ENCODE results near the gene TUBB1.

The TUBB1 gene
- long read RNA-seq, result 0 reads

DNA sequence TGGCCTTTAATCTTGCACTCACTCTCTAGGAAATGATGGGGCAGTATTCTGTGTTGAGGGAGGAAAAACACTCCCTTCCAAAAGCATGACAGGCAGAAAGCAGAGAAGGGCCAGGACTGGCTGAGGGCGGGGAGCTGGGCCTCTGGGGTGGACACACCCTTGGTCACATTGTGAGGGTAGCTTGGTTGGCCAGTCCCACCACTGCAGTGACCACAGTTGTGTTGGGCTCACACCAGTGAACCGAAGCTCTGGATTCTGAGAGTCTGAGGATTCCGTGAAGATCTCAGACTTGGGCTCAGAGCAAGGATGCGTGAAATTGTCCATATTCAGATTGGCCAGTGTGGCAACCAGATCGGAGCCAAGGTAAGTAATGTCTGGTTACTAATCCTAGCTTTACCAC, at the start of gene TUBB1:
TUBB1 (plus strand) TSS at position 213 of the 400 bp plus-strand sequence; CDS start at position 307, 94 bp downstream.
- TF ChIP-seq SPI1 (IDR thresholded peaks at IDR 0.05; ENCODE audit: borderline replicate concordance, low read depth), result no peak
- no peak for TF ChIP-seq POLR2AphosphoS5 (IDR thresholded peaks at IDR 0.05; ENCODE audit: low read depth)
- TF ChIP-seq GABPA (IDR thresholded peaks at IDR 0.05; ENCODE audit: low read depth), result no peak
- TF ChIP-seq, protein P1, sequence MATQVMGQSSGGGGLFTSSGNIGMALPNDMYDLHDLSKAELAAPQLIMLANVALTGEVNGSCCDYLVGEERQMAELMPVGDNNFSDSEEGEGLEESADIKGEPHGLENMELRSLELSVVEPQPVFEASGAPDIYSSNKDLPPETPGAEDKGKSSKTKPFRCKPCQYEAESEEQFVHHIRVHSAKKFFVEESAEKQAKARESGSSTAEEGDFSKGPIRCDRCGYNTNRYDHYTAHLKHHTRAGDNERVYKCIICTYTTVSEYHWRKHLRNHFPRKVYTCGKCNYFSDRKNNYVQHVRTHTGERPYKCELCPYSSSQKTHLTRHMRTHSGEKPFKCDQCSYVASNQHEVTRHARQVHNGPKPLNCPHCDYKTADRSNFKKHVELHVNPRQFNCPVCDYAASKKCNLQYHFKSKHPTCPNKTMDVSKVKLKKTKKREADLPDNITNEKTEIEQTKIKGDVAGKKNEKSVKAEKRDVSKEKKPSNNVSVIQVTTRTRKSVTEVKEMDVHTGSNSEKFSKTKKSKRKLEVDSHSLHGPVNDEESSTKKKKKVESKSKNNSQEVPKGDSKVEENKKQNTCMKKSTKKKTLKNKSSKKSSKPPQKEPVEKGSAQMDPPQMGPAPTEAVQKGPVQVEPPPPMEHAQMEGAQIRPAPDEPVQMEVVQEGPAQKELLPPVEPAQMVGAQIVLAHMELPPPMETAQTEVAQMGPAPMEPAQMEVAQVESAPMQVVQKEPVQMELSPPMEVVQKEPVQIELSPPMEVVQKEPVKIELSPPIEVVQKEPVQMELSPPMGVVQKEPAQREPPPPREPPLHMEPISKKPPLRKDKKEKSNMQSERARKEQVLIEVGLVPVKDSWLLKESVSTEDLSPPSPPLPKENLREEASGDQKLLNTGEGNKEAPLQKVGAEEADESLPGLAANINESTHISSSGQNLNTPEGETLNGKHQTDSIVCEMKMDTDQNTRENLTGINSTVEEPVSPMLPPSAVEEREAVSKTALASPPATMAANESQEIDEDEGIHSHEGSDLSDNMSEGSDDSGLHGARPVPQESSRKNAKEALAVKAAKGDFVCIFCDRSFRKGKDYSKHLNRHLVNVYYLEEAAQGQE (IDR thresholded peaks at IDR 0.05; ENCODE audit: insufficient replicate concordance, low read depth), result no peak
- TF ChIP-seq, protein P2, sequence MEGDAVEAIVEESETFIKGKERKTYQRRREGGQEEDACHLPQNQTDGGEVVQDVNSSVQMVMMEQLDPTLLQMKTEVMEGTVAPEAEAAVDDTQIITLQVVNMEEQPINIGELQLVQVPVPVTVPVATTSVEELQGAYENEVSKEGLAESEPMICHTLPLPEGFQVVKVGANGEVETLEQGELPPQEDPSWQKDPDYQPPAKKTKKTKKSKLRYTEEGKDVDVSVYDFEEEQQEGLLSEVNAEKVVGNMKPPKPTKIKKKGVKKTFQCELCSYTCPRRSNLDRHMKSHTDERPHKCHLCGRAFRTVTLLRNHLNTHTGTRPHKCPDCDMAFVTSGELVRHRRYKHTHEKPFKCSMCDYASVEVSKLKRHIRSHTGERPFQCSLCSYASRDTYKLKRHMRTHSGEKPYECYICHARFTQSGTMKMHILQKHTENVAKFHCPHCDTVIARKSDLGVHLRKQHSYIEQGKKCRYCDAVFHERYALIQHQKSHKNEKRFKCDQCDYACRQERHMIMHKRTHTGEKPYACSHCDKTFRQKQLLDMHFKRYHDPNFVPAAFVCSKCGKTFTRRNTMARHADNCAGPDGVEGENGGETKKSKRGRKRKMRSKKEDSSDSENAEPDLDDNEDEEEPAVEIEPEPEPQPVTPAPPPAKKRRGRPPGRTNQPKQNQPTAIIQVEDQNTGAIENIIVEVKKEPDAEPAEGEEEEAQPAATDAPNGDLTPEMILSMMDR (IDR thresholded peaks at IDR 0.05; ENCODE audit: insufficient read depth, low read length), result no peak
- no peak for DNase-seq (ENCODE audit: low read depth in 1 of 2, low spot score in 1 of 2)
- H3K27ac ChIP-seq (replicated peaks), result no peak within 1 kb of the TSS
- H3K4me3 ChIP-seq (replicated peaks; ENCODE audit: insufficient read depth, low read length), result no peak within 1 kb of the TSS
- H3K27me3 ChIP-seq (ENCODE audit: insufficient read depth, poor library complexity, severe bottlenecking), result no peaks in the 10 kb centered on the region

DNA sequence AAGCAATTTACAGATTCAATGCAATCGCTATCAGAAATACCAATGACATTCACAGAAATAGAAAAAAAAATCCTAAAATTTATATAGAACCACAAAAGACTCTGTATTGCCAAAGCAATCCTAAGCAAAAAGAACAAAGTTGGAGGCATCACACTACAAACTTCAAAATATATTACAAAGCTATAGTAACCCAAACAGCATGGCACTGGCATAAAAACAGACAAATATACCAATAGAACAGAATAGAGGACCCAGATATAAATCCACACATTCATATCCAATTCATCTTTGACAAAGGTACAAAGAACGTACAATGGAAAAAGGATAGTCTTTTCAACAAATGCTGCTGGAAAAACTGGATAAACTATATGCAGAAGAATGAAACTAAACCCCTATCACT, 49.8 kb upstream of the TUBB1 start:
- Histone ChIP-seq H3K4me3 (replicated peaks; ENCODE audit: insufficient read depth, low read length) (no peak overlapping the region), H3K27me3 (ENCODE audit: insufficient read depth, poor library complexity, severe bottlenecking) (no peaks in the 10 kb centered on the region), H3K27ac (replicated peaks) (no peak overlapping the region)
- TF ChIP-seq, protein P1 (IDR thresholded peaks at IDR 0.05; ENCODE audit: insufficient replicate concordance, low read depth), result no peak
- DNase-seq (ENCODE audit: low read depth in 1 of 2, low spot score in 1 of 2), result no peak

DNA sequence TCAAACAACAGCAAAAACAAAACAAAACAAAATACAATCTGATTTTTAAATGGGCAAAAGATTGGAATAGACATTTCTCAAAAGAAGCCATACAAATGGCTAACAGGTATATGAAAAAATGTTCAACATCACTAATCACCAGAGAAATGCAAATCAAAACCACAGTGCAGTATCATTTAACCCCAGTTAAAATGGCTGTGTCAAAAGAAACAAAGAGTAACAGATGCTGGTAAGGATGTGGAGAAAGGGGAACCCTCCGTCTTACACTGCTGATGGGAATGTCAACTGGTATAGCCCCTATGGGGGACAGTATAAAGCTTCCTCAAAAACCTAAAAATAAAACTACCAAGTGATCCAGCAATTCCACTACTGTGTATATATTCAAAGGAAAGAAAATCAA, 49.1 kb upstream of the TUBB1 start:
- H3K27me3 ChIP-seq (ENCODE audit: insufficient read depth, poor library complexity, severe bottlenecking), result no peaks in the 10 kb centered on the region
- H3K4me3 ChIP-seq (replicated peaks; ENCODE audit: insufficient read depth, low read length), result no peak overlapping the region
- DNase-seq (ENCODE audit: low read depth in 1 of 2, low spot score in 1 of 2), result no peak
- TF ChIP-seq POLR2AphosphoS5 (IDR thresholded peaks at IDR 0.05; ENCODE audit: low read depth) (no peak), SPI1 (IDR thresholded peaks at IDR 0.05; ENCODE audit: borderline replicate concordance, low read depth) (no peak)
- H3K27ac ChIP-seq (replicated peaks), result no peak overlapping the region

DNA sequence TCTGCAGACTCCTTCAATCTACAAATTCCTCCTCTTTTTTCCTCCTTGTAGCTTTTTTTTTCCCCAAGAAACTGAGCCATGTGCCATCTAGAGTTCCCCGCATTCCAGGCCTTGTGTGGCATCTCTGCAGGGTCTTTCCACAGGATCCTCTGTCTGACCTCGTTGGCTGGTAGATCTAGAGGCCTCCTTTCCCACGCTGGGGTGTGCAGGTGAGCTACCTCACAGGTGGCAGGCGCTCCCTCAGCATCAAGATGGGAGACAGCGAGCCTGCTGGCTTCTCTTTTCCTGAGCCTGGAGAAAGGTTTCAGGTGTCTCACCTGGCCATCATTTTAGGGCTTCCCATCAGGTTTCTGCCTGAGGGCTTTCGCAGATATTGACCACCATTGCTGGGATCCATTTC, 47.8 kb upstream of the TUBB1 start:
- Histone ChIP-seq H3K27me3 (ENCODE audit: insufficient read depth, poor library complexity, severe bottlenecking) (no peaks in the 10 kb centered on the region), H3K4me3 (replicated peaks; ENCODE audit: insufficient read depth, low read length) (no peak overlapping the region), H3K27ac (replicated peaks) (no peak overlapping the region)
- TF ChIP-seq SPI1 (IDR thresholded peaks at IDR 0.05; ENCODE audit: borderline replicate concordance, low read depth) (no peak), POLR2AphosphoS5 (IDR thresholded peaks at IDR 0.05; ENCODE audit: low read depth) (no peak), GABPA (IDR thresholded peaks at IDR 0.05; ENCODE audit: low read depth) (no peak)
- TF ChIP-seq, protein P1 (IDR thresholded peaks at IDR 0.05; ENCODE audit: insufficient replicate concordance, low read depth), result no peak
- no peak for DNase-seq (ENCODE audit: low read depth in 1 of 2, low spot score in 1 of 2)

DNA sequence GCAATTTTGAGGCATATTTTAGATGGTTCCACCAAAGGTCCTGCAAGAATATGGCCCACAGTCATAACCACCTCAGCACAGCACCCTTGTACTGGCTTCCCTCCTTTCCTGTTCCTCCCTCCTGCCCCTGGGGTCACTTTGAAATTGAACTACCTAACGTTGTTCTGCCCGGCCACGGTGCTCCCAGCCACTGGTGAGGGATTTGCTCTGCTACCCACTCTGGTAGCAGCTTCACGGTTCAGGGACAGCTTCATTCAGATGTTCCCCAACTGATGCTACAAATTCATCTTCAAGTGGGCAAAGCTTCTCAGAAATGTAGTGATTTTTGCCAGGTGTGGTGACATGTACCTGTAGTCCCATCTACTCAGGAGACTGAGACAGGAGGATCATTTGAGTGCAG, 46.0 kb upstream of the TUBB1 start:
- no peak overlapping the region for H3K4me3 ChIP-seq (replicated peaks; ENCODE audit: insufficient read depth, low read length)
- no peak overlapping the region for H3K27ac ChIP-seq (replicated peaks)
- no peaks in the 10 kb centered on the region for H3K27me3 ChIP-seq (ENCODE audit: insufficient read depth, poor library complexity, severe bottlenecking)
- DNase-seq (ENCODE audit: low read depth in 1 of 2, low spot score in 1 of 2), result no peak
- TF ChIP-seq POLR2AphosphoS5 (IDR thresholded peaks at IDR 0.05; ENCODE audit: low read depth), result no peak
- no peak for TF ChIP-seq SPI1 (IDR thresholded peaks at IDR 0.05; ENCODE audit: borderline replicate concordance, low read depth)
- TF ChIP-seq, protein P1 (IDR thresholded peaks at IDR 0.05; ENCODE audit: insufficient replicate concordance, low read depth), result no peak
- no peak for TF ChIP-seq GABPA (IDR thresholded peaks at IDR 0.05; ENCODE audit: low read depth)
- TF ChIP-seq, protein P2 (IDR thresholded peaks at IDR 0.05; ENCODE audit: insufficient read depth, low read length), result no peak

All from HL-60 (cell line).